Central memory CD8-positive, alpha-beta T cell (primary cell): Measurements from ENCODE around the gene ZC2HC1B.

Source experiments
- ATAC-seq: fragments of 150-1000 bp; cut with Tn5 transposase; replicated peaks from 2 replicates; pipeline ENCODE4 v1.10.0; 2022; ENCODE audit warnings: mild to moderate bottlenecking, moderate FRiP score, moderate number of reproducible peaks; ENCODE audit not compliant: poor library complexity, severe bottlenecking; ENCODE audit errors: extremely low read depth
- DNase-seq, 2 donors: peaks; one replicate each; pipeline ENCODE4 v3.0.0; 2021; ENCODE audit warnings: low spot score in 2 of 2
- H3K27ac Mint-ChIP-seq: one replicate; pipeline ENCODE4 v1.8.0; 2022; ENCODE audit warnings: low read depth, mild to moderate bottlenecking, moderate library complexity, mixed read lengths
- H3K27me3 Mint-ChIP-seq: one replicate; pipeline ENCODE4 v1.8.0; 2022; ENCODE audit warnings: mixed read lengths
- H3K36me3 Mint-ChIP-seq: one replicate; pipeline ENCODE4 v1.8.0; 2022; ENCODE audit warnings: mild to moderate bottlenecking, moderate library complexity, mixed read lengths; ENCODE audit not compliant: insufficient read depth
- H3K4me1 Mint-ChIP-seq: one replicate; pipeline ENCODE4 v1.8.0; 2022; ENCODE audit warnings: mixed read lengths
- H3K4me3 Mint-ChIP-seq: one replicate; pipeline ENCODE4 v1.8.0; 2022; ENCODE audit warnings: mild to moderate bottlenecking, moderate library complexity, mixed read lengths
- H3K9me3 Mint-ChIP-seq: one replicate; pipeline ENCODE4 v1.8.0; 2022; ENCODE audit warnings: mixed read lengths

Gene ZC2HC1B

DNA sequence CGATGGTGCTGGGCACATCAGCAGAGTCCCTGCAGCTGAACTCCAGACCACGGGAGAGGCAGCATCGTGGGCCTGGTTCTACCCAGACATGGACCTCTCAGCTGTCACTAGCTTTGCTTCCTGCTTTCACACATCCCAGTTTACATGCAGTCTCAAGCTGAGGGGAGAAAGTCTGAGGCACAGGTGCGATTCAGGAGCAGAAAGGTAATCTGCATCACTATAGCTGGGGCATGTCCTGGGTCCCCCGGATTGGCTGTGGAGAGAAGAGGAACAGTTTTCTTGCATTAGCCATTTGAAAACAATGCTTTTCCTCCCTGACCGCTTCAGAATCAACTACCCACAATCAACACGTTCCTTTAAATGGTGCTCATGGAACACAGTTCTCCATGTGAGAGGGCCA is 83.9 kb downstream of the ZC2HC1B start:
- Mint-ChIP-seq H3K4me3 (no peak overlapping the region), H3K36me3 (no peaks in the 10 kb centered on the region), H3K27me3 (no peaks in the 10 kb centered on the region), H3K9me3 (no peaks in the 10 kb centered on the region), H3K27ac (no peak overlapping the region), H3K4me1 (no peaks in the 10 kb centered on the region)
- ATAC-seq, result no peak
- DNase-seq, result no peak

DNA sequence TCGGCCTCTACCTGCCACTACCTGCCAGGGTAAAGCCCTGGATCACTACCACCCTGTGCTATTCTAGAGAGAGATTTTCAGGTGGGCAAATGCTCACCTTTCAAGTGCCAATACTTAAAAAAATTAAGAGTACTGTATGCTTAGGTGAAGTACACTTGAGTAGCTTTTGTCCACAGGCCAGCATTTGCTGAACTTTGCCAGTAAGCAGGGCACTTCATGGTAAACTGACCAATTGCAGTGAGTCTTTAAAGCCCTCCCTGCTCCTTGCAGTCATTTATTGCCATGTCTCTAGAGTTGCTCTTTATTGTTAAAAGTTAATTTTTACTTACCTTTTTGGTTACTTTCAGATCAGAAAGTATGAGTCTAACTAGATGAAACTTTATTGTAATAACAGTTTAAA is 85.3 kb downstream of the ZC2HC1B start:
- Mint-ChIP-seq H3K9me3 (no peaks in the 10 kb centered on the region), H3K4me3 (no peak overlapping the region), H3K4me1 (no peaks in the 10 kb centered on the region), H3K27me3 (no peaks in the 10 kb centered on the region), H3K36me3 (no peaks in the 10 kb centered on the region), H3K27ac (no peak overlapping the region)
- ATAC-seq (no peak), DNase-seq (no peak)

- no peaks in the 10 kb centered on the region for H3K27me3 Mint-ChIP-seq
- DNase-seq, result no peak
- ATAC-seq, result no peak
- H3K27ac Mint-ChIP-seq, result no peak overlapping the region
- no peaks in the 10 kb centered on the region for H3K36me3 Mint-ChIP-seq
- H3K9me3 Mint-ChIP-seq, result no peaks in the 10 kb centered on the region
- H3K4me3 Mint-ChIP-seq, result no peak overlapping the region
- no peaks in the 10 kb centered on the region for H3K4me1 Mint-ChIP-seq
Observed at GRCh38 chr6:143949962-143950361, 85.7 kb downstream of the ZC2HC1B start.

- no peak overlapping the region for H3K4me3 Mint-ChIP-seq
- ATAC-seq, result no peak
- H3K36me3 Mint-ChIP-seq, result no peaks in the 10 kb centered on the region
- no peak for DNase-seq
- no peak overlapping the region for H3K27ac Mint-ChIP-seq
- H3K9me3 Mint-ChIP-seq, result no peaks in the 10 kb centered on the region
- no peaks in the 10 kb centered on the region for H3K4me1 Mint-ChIP-seq
- no peaks in the 10 kb centered on the region for H3K27me3 Mint-ChIP-seq
Observed at GRCh38 chr6:143950875-143951274, 86.6 kb downstream of the ZC2HC1B start.

DNA sequence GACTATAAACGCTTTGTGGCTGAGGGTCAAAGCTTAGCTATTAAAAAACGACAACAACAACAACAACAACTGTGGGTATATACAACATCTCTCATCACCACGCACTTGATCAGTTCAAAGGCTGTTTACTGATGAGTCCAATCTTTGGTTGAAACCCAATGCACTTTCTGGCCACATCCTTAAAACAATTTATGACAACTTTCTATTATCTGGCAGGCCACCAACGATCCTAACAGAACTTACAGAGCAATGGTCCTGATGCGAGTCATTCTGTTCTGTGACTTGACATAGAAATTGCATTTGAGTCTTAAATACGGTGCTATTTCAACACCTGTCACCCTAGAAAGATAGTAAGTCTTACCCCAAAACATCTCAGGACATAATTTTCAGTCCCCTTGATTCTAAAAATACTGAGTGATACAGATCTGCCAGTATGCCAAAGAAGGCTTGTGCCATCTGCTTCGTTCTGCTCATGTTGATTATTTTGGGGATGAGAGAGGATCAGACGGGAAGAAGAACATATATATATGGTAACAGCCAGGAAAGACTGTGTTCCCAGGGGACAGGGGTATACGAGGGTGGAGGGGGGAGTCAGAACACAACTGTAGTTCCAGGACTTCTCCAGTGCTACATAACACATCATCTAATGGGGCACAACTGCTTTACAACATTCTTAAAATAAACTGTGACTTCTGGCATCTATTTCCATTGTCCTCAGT is 87.9 kb downstream of the ZC2HC1B start:
- Mint-ChIP-seq H3K27ac (no peak overlapping the region), H3K36me3 (no peaks in the 10 kb centered on the region), H3K4me3 (no peak overlapping the region)

GRCh38 chr6:143952947-143953701 is 88.8 kb downstream of the ZC2HC1B start:
- no peak overlapping the region for H3K27ac Mint-ChIP-seq
- H3K9me3 Mint-ChIP-seq, result no peaks in the 10 kb centered on the region
- no peak for ATAC-seq
- H3K36me3 Mint-ChIP-seq, result no peaks in the 10 kb centered on the region
- H3K4me1 Mint-ChIP-seq, result no peaks in the 10 kb centered on the region
- DNase-seq, result no peak
- H3K4me3 Mint-ChIP-seq, result no peak overlapping the region
- H3K27me3 Mint-ChIP-seq, result no peaks in the 10 kb centered on the region

More for the DNA sequence above, 87.9 kb downstream of the ZC2HC1B start:
- Mint-ChIP-seq H3K9me3 (no peaks in the 10 kb centered on the region), H3K4me1 (no peaks in the 10 kb centered on the region), H3K27me3 (no peaks in the 10 kb centered on the region)
- no peak for DNase-seq
- ATAC-seq, result no peak

DNA sequence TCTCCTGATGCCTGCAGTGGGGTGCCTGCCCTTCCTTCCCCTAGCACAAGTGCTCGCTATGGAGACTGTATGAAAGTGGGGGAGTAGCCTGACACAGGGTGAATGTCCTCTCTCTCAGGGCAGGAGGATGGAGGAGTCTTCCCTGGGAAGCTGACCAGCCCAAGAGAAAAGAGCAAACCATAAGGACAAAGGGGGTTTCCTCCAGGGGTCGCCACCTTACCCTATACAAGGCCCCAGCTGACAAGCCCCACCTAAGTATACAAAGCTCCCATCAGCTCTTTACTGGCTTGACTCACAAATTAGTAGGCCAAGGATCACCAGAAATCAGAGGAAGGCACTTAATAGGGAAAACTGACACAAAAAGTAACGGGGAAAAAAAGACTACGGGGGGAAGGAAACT is 89.6 kb downstream of the ZC2HC1B start:
- Mint-ChIP-seq H3K27ac (no peak overlapping the region), H3K36me3 (no peaks in the 10 kb centered on the region), H3K27me3 (no peaks in the 10 kb centered on the region)

GRCh38 chr6:143955971-143956370 is 91.7 kb downstream of the ZC2HC1B start:
- Mint-ChIP-seq H3K4me3 (no peak overlapping the region), H3K9me3 (no peaks in the 10 kb centered on the region), H3K27ac (no peak overlapping the region), H3K27me3 (no peaks in the 10 kb centered on the region), H3K4me1 (no peaks in the 10 kb centered on the region), H3K36me3 (no peaks in the 10 kb centered on the region)
- ATAC-seq, result no peak
- DNase-seq, result no peak

More for the DNA sequence above, 89.6 kb downstream of the ZC2HC1B start:
- ATAC-seq (no peak), DNase-seq (no peak)
- no peak overlapping the region for H3K4me3 Mint-ChIP-seq
- H3K4me1 Mint-ChIP-seq, result no peaks in the 10 kb centered on the region
- no peaks in the 10 kb centered on the region for H3K9me3 Mint-ChIP-seq

GRCh38 chr6:143957679-143958274 is 93.5 kb downstream of the ZC2HC1B start:
- ATAC-seq, result no peak
- Mint-ChIP-seq H3K4me3 (no peak overlapping the region), H3K9me3 (no peaks in the 10 kb centered on the region), H3K27ac (no peak overlapping the region), H3K36me3 (no peaks in the 10 kb centered on the region), H3K27me3 (no peaks in the 10 kb centered on the region), H3K4me1 (no peaks in the 10 kb centered on the region)
- no peak for DNase-seq

DNA sequence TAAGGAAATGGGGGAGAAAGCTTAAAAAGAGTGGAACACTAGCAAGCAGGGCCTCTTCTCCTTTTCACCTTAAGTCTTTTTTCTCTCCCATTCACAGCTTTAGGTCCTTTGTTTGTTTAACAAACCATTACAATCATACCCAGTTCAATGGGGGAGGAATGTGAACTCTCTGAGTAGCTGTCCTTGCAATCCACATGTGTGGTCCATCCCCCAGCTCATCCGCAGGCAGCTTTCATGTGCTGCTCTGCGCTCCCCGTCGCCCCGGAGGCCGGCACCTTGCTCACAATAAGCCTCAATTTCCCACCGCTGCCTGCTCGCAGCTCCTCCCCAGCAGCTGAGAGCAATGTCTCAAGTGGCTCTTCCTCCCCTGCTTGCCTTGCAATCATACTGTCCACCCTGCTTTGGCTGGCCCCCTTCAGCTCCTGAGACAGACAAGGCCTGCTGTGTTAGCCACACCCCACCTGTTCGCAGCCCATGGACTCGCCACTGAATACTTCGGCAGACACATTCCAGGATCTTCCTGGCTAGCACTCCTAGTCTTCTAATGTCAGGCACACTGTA is 94.6 kb downstream of the ZC2HC1B start:
- no peak for ATAC-seq
- H3K4me1 Mint-ChIP-seq, result no peaks in the 10 kb centered on the region
- H3K27me3 Mint-ChIP-seq, result no peaks in the 10 kb centered on the region
- H3K36me3 Mint-ChIP-seq, result no peaks in the 10 kb centered on the region
- H3K9me3 Mint-ChIP-seq, result no peaks in the 10 kb centered on the region
- H3K27ac Mint-ChIP-seq, result no peak overlapping the region
- DNase-seq, result no peak
- H3K4me3 Mint-ChIP-seq, result no peak overlapping the region

DNA sequence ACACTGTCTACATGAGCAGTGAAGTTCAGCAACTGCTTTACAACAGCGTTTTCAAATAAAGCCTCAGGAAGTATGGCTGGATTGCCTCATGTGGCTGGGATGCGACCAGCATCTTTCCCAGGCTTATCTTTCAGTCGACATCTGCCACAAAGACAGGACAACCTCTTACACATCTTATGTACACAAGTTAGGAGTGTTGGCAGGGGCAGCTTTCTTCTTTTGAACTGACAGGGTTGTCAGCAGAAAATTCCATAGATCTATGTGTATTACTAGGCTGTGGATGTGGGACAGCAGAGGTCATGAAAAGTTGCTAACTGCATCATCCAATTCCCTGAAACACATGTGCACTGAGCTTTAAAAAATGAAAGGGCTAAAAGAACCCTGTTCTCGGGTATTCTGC is 95.7 kb downstream of the ZC2HC1B start:
- no peaks in the 10 kb centered on the region for H3K27me3 Mint-ChIP-seq
- no peaks in the 10 kb centered on the region for H3K36me3 Mint-ChIP-seq
- no peak overlapping the region for H3K4me3 Mint-ChIP-seq
- H3K4me1 Mint-ChIP-seq, result no peaks in the 10 kb centered on the region
- no peaks in the 10 kb centered on the region for H3K9me3 Mint-ChIP-seq
- H3K27ac Mint-ChIP-seq, result no peak overlapping the region
- no peak for ATAC-seq
- no peak for DNase-seq

GRCh38 chr6:143961066-143961465 is 96.8 kb downstream of the ZC2HC1B start:
- Mint-ChIP-seq H3K27ac (no peak overlapping the region), H3K4me1 (no peaks in the 10 kb centered on the region), H3K36me3 (no peaks in the 10 kb centered on the region), H3K9me3 (no peaks in the 10 kb centered on the region), H3K27me3 (no peaks in the 10 kb centered on the region), H3K4me3 (no peak overlapping the region)
- DNase-seq (no peak), ATAC-seq (no peak)
